Measurements from ENCODE around the gene ATP6V0A1.

DNA sequence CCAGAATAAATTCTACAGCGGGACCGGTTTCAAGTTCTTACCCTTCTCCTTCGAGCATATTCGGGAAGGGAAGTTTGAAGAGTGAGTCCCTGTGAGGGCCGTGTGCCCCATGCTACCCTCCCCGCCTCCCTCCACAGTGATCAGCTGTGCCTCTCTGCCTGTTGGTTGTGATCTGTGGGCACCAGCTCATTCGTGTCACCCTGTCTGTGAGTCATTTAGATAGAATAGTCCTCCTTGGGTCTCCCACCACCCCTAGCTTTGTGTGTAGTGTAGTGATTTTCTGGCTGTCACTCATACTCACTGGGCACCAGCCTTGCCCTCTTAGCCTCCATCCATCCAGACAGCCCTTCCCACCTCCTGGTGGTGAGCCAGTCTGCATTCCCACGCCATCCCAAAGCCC lies 62.4 kb downstream of the ATP6V0A1 start:
- TF ChIP-seq, protein P1, sequence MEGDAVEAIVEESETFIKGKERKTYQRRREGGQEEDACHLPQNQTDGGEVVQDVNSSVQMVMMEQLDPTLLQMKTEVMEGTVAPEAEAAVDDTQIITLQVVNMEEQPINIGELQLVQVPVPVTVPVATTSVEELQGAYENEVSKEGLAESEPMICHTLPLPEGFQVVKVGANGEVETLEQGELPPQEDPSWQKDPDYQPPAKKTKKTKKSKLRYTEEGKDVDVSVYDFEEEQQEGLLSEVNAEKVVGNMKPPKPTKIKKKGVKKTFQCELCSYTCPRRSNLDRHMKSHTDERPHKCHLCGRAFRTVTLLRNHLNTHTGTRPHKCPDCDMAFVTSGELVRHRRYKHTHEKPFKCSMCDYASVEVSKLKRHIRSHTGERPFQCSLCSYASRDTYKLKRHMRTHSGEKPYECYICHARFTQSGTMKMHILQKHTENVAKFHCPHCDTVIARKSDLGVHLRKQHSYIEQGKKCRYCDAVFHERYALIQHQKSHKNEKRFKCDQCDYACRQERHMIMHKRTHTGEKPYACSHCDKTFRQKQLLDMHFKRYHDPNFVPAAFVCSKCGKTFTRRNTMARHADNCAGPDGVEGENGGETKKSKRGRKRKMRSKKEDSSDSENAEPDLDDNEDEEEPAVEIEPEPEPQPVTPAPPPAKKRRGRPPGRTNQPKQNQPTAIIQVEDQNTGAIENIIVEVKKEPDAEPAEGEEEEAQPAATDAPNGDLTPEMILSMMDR (IDR thresholded peaks at IDR 0.05): no peak
- no peak for TF ChIP-seq ZFX (IDR thresholded peaks at IDR 0.05; ENCODE audit: borderline replicate concordance)

Data from 22Rv1 (cell line).